Ureter (tissue), 1 donor: ENCODE measurements around the gene STEEP1. TPM values are rescaled to one million over a fixed set of nuclear protein-coding genes. Genes with fewer than 3 reads are reported as not detected.

ENCODE experiments used
- DNase-seq: peaks from one replicate; pipeline ENCODE4 v3.0.0-alpha.2; 2020; ENCODE audit warnings: low spot score
- total RNA-seq: library from RNA; stranded (reverse); gene quantifications from one replicate; pipeline ENCODE4 v1.2.4, GENCODE V29; 2023
- donor health status: DM: yes; HTN: yes; CAD: no.

STEEP1 gene
- total RNA-seq: 27.9 TPM

- peak; percentile 89 for DNase-seq
Observed at GRCh38 chrX:119565107-119565663, at the start of gene STEEP1. STEEP1 (minus strand) TSS chrX:119565409; CDS start chrX:119565355, 54 bp downstream.

GRCh38 chrX:119614776-119615175, 49.6 kb upstream of the STEEP1 start:
- DNase-seq: no peak

- DNase-seq: no peak
Observed at GRCh38 chrX:119607018-119607389, 41.8 kb upstream of the STEEP1 start.

GRCh38 chrX:119606280-119607017, 41.2 kb upstream of the STEEP1 start, which contains the start of gene NKRF:
NKRF (minus strand) TSS chrX:119606424.
- DNase-seq: peak; percentile 92

- no peak for DNase-seq
Observed at GRCh38 chrX:119605464-119606279, 40.5 kb upstream of the STEEP1 start.

GRCh38 chrX:119604766-119605463, 39.7 kb upstream of the STEEP1 start:
- DNase-seq: no peak

- DNase-seq: no peak
Observed at GRCh38 chrX:119602701-119603255, 37.6 kb upstream of the STEEP1 start.

- no peak for DNase-seq
Observed at GRCh38 chrX:119589810-119590209, 24.6 kb upstream of the STEEP1 start.

- no peak for DNase-seq
Observed at GRCh38 chrX:119583431-119584059, 18.3 kb upstream of the STEEP1 start.

- DNase-seq: no peak
Observed at GRCh38 chrX:119579414-119579813, 14.2 kb upstream of the STEEP1 start.

- DNase-seq: peak; percentile 91
Observed at GRCh38 chrX:119574394-119575266, 9.4 kb upstream of the STEEP1 start, which contains the start of gene UBE2A. UBE2A (plus strand) TSS chrX:119574563; CDS start chrX:119574712, 149 bp downstream.

GRCh38 chrX:119573840-119574393, 8.7 kb upstream of the STEEP1 start:
- DNase-seq: peak; percentile 47

GRCh38 chrX:119573222-119573621, 8.0 kb upstream of the STEEP1 start:
- no peak for DNase-seq

GRCh38 chrX:119570351-119570835, 5.2 kb upstream of the STEEP1 start:
- DNase-seq: no peak

GRCh38 chrX:119552508-119552907, 12.7 kb downstream of the STEEP1 start:
- no peak for DNase-seq

- no peak for DNase-seq
Observed at GRCh38 chrX:119549327-119550016, 15.7 kb downstream of the STEEP1 start.

- no peak for DNase-seq
Observed at GRCh38 chrX:119541188-119541587, 24.0 kb downstream of the STEEP1 start.

- no peak for DNase-seq
Observed at GRCh38 chrX:119539872-119540271, 25.3 kb downstream of the STEEP1 start.

GRCh38 chrX:119537487-119537886, 27.7 kb downstream of the STEEP1 start:
- no peak for DNase-seq
